GM19438 (cell line): ENCODE measurements around the gene SLC13A3.

ENCODE experiments used
- ATAC-seq: cut with Tn5 transposase; IDR thresholded peaks from one replicate; pipeline ENCODE4 v1.9.1; 2021; ENCODE audit warnings: low read depth; ENCODE audit not compliant: unreplicated experiment

Gene SLC13A3

DNA sequence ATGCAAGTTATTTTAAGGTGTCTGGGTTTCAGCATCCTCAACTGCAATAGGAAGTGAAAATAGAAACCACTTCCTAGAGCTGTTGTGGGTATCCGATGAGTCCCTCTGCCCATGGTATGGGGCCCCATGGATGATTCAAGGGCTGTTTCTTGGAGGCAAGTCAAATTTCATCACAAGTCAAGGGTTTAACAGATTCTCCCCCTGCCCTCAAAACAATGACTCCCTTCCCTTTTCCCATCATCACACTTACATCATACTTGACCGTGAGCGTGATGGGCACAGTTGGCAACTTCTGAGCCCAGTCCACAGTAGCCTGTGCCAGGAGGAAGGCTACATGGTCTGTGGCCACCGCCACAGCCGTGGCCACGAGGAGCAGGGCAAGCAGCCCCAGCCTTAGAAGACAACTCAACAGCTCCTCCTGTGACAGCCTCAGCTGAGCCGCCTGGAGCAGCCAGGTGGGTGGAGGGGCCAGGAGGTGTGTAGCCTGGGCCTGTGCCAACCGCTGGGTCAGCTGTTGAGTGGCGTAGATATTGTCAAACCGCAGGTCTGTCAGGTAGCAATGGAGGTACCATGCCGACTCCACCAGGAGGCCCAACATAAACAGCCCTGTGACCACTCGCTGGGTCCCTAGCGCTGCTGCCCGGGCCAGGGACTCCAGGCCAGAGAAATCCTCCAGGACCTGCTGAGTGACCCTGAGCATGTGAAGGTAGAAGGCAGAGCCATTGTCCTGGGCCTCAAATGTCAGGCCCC, 106.0 kb downstream of the SLC13A3 start:
- no peak for ATAC-seq

DNA sequence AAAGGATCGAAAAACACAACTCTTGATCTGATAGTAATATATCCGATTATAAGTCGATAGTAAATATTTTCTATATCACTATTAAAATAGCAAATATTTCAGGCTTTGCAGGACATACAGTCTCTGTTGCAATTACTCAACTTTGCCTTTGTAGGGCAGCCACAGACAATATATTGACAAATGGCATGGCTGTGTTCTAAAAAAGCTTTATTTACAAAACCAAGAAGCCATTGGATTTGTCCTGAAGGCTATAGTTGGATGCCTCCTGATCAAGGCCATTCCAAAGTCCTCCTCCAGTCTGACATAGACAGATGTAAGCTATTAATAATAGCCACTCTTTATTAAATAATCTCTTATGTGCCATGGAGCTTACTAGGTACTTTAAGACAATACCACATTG, 106.7 kb downstream of the SLC13A3 start:
- ATAC-seq, result no peak

DNA sequence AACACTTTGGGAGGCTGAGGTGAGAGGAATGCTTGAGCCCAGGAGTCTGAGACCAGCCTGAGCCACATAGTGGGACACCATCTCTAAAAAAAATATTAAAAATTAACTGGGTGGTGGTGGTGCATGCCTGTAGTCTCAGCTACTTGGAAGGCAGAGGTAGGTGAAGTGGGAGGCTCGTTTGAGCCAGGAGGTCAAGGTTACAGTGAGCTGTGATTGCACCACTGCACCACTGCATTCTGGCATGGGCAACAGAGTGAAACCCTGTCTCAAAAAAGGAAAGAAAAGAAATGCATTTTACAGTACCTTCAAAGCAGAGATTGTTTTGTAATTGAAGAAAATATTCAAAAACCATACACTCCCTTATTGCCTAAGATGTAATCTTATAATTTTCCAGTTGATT, 107.3 kb downstream of the SLC13A3 start:
- no peak for ATAC-seq

DNA sequence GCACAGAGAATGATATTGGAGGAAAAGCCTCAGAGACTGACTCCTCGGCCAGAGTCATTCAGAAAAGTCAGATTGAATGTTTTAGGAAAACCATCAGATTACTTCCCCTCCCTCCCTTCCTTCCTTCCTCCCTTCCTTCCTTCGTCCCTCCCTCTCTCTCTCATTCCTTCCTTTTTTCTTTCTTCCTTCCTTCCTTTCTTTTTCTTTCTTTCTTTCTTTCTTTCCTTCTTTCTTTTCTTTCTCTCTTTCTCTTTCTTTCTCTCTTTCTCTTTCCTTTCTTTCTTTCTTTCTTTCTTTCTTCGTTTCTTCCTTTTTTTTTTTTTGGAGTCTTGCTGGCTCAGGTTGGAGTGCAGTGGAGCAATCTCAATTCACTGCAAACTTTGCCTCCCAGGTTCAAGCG, 108.2 kb downstream of the SLC13A3 start:
- no peak for ATAC-seq

DNA sequence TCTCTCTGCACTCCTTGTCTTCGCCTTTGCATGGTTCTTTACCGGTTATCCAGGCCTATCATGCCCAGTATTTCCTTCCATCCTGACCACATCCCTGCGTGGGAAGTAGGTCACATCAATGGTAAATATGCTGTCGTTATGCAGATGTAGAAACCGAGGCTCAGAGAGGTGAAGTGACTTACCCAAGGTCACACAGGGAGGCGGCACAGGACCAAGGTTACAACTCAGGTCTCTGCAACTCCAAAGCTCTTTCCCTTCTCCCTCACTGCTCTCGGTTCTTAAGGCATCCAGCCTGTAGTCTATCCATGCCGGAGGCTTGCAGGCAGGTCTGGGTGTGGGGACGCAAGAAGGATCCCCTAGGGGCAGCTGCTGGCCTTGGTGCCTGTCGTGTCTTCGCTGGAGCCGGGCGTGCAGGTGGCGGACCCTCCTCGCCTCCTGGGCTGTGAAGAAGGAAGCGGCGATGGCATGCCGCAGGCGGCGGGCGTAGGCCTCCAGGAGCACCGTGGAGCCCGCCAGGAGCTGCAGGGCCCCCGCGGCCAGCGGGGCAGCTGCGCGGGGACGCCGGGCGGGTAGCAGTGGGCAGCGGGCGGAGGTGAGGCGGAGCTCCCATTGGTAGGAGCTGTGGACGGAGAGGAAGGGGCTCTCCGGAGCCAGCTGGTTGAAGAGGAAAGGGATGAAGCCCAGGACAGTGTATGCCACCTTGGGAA, 109.9 kb downstream of the SLC13A3 start:
- ATAC-seq, result no peak

DNA sequence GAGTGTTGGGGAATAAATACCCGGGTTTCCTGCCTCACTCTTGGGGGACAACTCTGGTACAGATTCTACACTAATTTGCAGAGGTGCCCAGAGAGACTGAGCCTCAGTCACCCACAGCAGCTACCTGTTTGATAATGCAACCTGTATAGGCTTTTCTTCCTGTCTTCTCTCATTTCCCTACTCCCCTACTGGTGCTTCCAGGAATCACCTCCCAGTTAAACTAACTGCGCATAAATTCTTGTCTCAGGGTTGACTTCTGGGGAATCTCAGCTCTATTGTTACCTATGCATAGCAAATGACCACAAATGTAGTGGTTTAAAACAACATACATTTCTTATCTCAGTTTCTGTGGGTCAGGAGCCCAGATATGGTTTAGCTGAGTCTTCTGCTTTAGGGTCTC, 112.1 kb downstream of the SLC13A3 start:
- ATAC-seq, result no peak

DNA sequence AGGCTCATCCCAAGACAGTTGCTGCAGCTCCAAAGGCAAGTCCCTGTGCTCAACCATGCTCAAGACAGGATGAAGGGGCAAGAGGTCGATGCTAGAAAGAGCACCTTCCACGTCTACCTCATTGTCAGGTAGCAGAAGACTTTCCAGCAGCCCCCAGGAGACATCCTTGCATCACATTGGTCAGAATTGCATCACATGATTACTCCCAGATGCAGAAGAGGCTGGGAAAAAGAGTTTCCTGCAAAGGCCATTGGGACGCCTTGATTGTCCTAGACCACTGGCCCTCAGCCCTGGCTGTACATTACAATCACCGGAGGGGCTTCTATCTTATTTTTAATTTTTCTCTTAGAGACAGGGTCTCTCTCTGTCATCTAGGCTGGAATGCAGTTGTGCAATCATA, 120.6 kb downstream of the SLC13A3 start:
- ATAC-seq, result no peak

DNA sequence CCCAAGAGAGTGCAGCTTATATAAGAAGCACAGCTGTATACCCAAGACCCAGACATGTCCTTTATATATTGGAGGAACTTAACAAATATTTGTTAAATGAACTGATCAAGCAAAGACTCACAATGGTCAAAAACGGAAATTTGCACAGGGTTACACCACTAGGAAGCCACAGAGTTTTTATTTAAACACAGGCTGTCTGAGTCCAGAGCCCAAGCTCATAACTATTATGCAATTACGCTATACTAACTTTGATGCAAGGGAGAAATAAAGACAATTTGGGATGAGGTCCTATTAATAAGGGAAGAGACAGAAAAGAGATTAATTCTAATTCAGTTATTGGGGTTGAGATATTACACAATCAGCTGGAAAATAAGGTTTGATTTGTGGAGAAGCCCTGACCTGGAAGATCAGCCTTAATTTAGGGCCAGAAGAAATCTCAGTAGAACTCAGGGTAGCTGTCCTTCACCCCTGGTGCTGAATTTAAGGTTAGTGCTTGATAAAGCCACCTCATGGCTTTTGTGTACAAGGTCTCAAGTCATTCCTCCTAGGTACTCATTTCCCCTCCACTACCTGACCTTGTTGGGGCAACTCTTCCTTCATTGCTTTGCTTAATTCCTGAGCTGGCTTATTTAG, 127.4 kb downstream of the SLC13A3 start:
- ATAC-seq, result no peak

DNA sequence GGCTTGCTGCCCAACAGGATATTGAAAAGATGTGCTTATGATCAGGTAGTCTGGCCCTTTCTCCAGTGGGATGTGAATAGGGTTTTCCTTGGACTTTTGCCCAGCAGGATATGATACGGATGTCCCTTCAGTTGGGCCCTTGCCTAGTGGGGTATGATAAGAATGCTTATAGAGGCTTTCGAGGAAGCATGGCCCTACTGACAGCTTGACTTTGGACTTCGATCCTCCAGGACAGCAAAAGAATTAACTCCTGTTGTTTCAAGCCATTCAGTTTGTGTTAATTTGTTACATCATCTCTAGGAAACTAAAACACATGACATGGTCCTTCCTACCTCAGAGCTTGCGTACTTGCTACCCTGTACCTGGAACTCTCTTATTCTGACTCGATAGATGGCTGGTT, 128.2 kb downstream of the SLC13A3 start:
- ATAC-seq, result no peak

DNA sequence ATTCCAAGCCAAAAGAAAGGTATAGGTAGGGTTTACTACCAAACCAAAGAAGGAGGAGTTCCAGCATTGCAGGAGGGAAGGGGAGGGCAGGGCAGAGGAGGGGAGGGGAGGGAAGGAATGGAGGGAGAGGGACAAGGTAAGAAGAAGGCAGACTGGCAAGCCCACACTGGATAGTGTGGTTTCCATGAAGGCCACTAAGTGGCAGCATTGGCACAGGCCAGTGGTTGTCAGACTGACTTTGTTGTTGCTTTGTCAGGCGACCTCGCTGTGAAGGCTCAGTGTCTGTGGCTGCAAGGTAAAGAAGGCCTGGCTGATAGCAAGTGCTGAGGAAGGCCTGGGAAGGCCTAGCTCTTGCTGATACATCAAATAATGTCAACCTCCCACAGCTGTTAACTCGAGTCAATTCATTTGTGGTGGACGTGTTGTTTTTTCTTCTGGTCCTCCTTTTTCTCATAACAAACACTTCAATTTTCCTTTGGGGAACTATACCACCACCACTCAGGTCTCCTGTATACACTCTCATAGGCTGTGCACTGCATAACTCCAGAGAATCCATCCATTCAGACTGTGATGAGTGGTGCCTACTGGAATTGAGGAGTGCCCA, 130.2 kb downstream of the SLC13A3 start:
- ATAC-seq, result no peak

DNA sequence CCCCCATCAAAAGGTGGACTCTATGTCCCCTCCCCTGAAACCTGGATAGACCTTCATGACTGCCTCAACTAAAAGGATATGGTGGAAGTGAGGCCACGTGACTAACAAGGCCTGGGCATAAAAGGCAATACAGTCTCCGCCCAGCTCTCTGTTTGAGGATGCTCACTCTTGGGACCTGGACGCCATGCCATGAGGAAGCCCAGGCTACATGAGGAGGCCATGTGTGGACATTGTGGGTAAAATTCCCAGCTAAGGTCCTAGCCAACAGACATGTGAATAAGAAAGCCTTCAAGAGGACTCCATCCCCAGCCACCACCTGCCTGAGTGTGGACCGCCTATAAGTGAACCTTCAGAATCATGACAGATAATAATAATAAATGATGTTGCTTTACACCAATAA, 130.7 kb downstream of the SLC13A3 start:
- ATAC-seq, result no peak

DNA sequence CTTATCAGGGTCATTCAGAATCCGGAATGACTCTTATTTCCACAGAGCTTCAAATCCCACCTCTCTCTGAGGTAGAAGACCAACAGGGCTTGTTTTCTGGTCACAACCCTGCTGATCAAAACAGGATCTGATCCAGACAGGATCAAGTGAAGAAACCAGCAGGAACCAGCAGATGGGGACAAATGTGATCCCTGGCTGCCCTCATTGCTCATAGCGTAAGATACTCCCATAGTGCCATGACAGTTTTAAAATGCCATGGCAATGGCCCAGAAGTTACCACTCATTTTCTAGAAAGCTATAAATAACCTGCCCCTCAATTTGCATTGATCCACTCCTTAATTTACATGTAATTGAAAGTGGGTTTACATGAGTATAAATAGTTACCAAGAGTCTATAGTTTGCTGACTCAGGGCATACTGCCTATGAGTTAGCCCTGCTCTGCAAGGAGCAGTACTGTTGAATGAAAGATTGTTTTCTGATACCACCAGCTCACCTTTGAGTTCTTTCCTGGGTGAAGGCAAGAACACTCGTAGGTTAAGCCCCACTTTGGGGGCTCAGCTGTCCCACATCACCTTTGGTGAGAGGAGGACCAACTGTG, 131.7 kb downstream of the SLC13A3 start:
- no peak for ATAC-seq

DNA sequence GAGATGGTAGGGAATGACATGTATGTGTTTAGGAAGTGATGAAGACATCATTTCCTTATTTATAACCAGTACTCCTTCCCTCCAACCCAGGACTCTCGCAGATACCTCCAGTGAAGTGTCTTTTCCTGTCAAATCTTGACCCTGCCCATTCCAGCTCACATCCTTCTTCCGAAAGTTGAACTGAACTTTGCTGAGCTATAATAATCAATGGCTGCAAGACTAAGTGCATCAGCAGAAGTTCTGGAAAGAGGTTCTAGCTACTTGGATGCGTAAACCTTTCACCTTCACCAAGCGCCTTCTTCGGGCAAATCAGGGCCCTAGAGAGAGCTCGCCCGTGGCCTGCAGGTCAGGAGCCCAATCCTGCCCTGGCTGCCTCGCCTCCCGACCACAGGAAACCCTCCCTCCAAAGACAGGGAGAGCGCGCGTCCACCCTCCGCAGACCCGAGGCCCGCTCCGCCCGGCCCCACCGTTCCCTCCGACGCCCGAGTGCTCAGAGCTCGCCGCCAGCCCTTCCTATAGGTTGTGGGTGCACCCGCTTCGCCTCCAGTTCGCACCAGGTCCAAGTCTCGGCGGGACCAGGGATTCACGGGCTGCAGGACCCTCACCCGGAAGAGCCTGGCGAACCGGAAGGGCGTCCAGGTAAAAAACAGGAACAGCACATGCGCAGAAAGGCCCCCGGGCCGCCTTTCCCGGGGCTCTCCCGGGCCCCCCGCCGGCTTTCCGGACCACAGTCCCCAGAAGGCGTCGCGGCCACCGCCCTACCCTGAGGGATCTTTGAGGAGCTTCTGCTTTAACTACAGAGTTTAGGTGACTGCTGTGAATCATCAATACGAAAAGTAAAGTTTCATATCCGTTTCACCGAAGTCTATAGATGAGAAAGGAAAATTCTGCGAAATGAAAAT, 138.1 kb downstream of the SLC13A3 start, which contains the start of gene ZNF334:
Gene ZNF334, minus strand, starts transcription at position 617 of the 902 bp plus-strand sequence. CDS start 1,457 bp downstream, outside the sequence.
- ATAC-seq, result no peak

DNA sequence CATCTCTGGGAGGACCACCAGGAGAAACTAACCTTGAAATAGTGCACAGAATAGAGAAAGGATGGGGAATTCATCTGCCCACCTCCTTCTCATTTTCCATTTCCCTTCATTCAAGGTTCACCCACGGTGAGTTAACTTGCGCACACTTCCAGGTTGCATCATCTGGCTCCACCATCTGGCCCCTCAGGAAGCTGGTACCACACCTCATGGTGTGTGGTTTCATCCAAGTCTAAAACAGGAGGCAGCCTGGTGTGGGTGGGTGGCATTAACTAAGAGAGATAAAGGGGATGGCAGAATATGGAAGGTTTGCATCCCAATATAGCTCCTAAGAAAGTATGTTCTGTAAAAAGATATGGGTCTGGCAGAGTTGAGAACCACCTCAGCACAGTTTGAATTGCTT, 141.7 kb downstream of the SLC13A3 start:
- no peak for ATAC-seq
